ENCODE results near the gene LSM12. TPM values are rescaled to one million over a fixed set of nuclear protein-coding genes. Genes with fewer than 3 reads are reported as not detected.

Gene LSM12
- total RNA-seq, 8 experiments from 2014 or later, result 31.4 to 74.8 (median 47.5) TPM

GRCh38 chr17:44078412-44078811, 11.9 kb upstream of the LSM12 start:
- Histone ChIP-seq H3K4me3 (no peak overlapping the region), H3K4me1 (replicated peaks in 1 of 2) (peaks cover 0 to 9% of the 10 kb centered on the region in 2 donors), H3K27ac (no peak overlapping the region)
- ATAC-seq (replicated peaks in 6 of 8), result peak in 4 of 8 experiments; percentile 10 to 15 (median 12)
- in situ Hi-C loops (cut with MboI; ENCODE audit: low pct_unique_long_range_greater_than_20kb in 2 of 9, low sequenced_read_pairs in 9 of 9, unreplicated experiment in 9 of 9), result no loop called here
- WGBS, 10 experiments, result 83 to 100% (median 97%) methylated on average over 1 to 11 of the region's 19 CpGs; no CpG with 5 or more reads in 5 of the 10 experiments

- Histone ChIP-seq H3K4me3 (no peak overlapping the region), H3K27ac (no peak overlapping the region), H3K4me1 (replicated peaks in 1 of 2) (peaks cover 0 to 11% of the 10 kb centered on the region in 2 donors)
- in situ Hi-C loops (cut with MboI; ENCODE audit: low pct_unique_long_range_greater_than_20kb in 2 of 9, low sequenced_read_pairs in 9 of 9, unreplicated experiment in 9 of 9), result no loop called here
- ATAC-seq (replicated peaks in 6 of 8), result no peak
- WGBS, 10 experiments, result 80 to 100% (median 92%) methylated on average over 1 to 2 of the region's 4 CpGs; no CpG with 5 or more reads in 6 of the 10 experiments
Measured at GRCh38 chr17:44077595-44077909, 11.1 kb upstream of the LSM12 start.

- ATAC-seq (replicated peaks in 6 of 8), result peak in 2 of 8 experiments; percentile 20 to 33
- no peak overlapping the region for H3K4me3 ChIP-seq
- peak overlapping the region in 1 of 2 donors; percentile 14 for H3K27ac ChIP-seq
- peaks cover 3 to 14% of the 10 kb centered on the region in 2 donors for H3K4me1 ChIP-seq (replicated peaks in 1 of 2)
- in situ Hi-C loops (cut with MboI; ENCODE audit: low pct_unique_long_range_greater_than_20kb in 2 of 9, low sequenced_read_pairs in 9 of 9, unreplicated experiment in 9 of 9), result no loop called here
- 65 to 100% (median 93%) methylated on average over 2 to 4 of the region's 6 CpGs; no CpG with 5 or more reads in 7 of the 10 experiments for WGBS, 10 experiments
Measured at GRCh38 chr17:44076716-44077594, 10.5 kb upstream of the LSM12 start.

GRCh38 chr17:44075598-44076293, 9.3 kb upstream of the LSM12 start:
- WGBS, 10 experiments, result 80 to 92% (median 85%) methylated on average over 1 to 4 of the region's 10 CpGs; no CpG with 5 or more reads in 7 of the 10 experiments
- ATAC-seq (replicated peaks in 6 of 8), result no peak
- in situ Hi-C loops (cut with MboI; ENCODE audit: low pct_unique_long_range_greater_than_20kb in 2 of 9, low sequenced_read_pairs in 9 of 9, unreplicated experiment in 9 of 9), result no loop called here
- Histone ChIP-seq H3K4me3 (no peak overlapping the region), H3K4me1 (replicated peaks in 1 of 2) (peaks cover 7 to 13% of the 10 kb centered on the region in 2 donors), H3K27ac (no peak overlapping the region)

- 87 to 100% (median 91%) methylated on average over 1 to 4 of the region's 9 CpGs; no CpG with 5 or more reads in 5 of the 10 experiments for WGBS, 10 experiments
- H3K4me3 ChIP-seq, result no peak overlapping the region
- H3K27ac ChIP-seq, result no peak overlapping the region
Measured at GRCh38 chr17:44074911-44075285, 8.4 kb upstream of the LSM12 start.

DNA sequence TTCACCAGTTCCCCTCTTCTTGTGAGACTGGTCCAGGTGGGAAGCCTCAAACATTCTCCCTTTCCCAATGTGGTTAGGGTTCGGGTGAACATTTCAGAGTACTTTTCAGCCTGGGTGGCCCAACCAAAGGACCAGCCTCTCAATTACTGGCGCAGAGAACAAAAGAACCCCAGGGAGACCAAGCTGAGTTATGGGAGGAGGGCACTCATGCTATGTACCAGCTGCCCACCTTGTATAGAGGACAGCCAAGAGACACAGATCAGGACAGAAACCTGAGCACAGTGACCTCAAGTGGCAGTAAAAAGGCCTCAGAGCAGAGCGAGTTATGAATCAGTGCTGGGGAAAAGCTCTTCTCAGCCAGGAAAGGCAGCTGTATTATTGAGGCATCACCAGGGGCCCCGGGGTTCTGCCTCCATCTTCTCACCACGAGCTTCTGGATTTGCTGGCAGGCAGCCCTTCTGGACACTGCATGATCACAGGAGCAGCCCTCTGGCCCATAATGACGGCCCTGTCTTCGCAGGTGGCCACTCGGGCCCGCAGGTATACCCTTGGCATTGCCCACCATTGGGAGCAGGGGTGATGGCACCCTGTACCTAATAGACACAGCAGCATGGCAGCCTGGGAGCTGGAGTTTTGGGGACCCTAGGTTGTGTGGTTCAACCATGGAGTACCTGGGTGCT, 7.9 kb upstream of the LSM12 start:
- H3K27ac ChIP-seq, result no peak overlapping the region
- H3K4me1 ChIP-seq (replicated peaks in 1 of 2), result peaks cover 12 to 15% of the 10 kb centered on the region in 2 donors
- ATAC-seq (replicated peaks in 6 of 8), result no peak
- 20 to 90% (median 80%) methylated on average over 1 to 6 of the region's 9 CpGs; no CpG with 5 or more reads in 4 of the 10 experiments for WGBS, 10 experiments
- in situ Hi-C loops (cut with MboI; ENCODE audit: low pct_unique_long_range_greater_than_20kb in 2 of 9, low sequenced_read_pairs in 9 of 9, unreplicated experiment in 9 of 9), result no loop called here
- no peak overlapping the region for H3K4me3 ChIP-seq

More at GRCh38 chr17:44074911-44075285, 8.4 kb upstream of the LSM12 start:
- peaks cover 9 to 11% of the 10 kb centered on the region in 2 donors for H3K4me1 ChIP-seq (replicated peaks in 1 of 2)
- ATAC-seq (replicated peaks in 6 of 8), result no peak
- in situ Hi-C loops (cut with MboI; ENCODE audit: low pct_unique_long_range_greater_than_20kb in 2 of 9, low sequenced_read_pairs in 9 of 9, unreplicated experiment in 9 of 9), result no loop called here

GRCh38 chr17:44071772-44072171, 5.3 kb upstream of the LSM12 start:
- ATAC-seq (replicated peaks in 6 of 8), result peak in 2 of 8 experiments; percentile 3 to 15
- H3K4me3 ChIP-seq, result peak overlapping the region; percentile 59 to 79 (median 71)
- in situ Hi-C loops (cut with MboI; ENCODE audit: low pct_unique_long_range_greater_than_20kb in 2 of 9, low sequenced_read_pairs in 9 of 9, unreplicated experiment in 9 of 9), result no loop called here
- 0 to 30% (median 0%) methylated on average over 1 to 2 of the region's 2 CpGs; no CpG with 5 or more reads in 2 of the 10 experiments for WGBS, 10 experiments
- H3K27ac ChIP-seq, result peak overlapping the region in 1 of 2 donors; percentile 94
- peaks cover 16 to 19% of the 10 kb centered on the region in 2 donors for H3K4me1 ChIP-seq (replicated peaks in 1 of 2)

DNA sequence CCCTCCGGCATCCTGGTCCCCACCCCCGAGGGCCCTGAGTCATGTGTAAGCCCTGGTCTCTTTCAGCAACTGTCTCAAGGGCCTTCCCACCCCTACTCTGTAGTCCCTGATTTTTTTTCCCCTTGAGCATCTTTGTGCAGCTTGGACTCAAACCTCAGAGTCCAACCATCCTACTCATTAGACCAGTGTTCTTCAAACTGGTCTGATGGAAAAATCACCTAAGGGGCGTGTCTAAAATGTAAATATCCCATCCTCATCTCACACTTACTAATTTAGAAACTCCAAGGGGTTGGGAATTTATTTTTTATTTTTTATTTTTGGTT, 4.7 kb upstream of the LSM12 start:
- in situ Hi-C loops (cut with MboI; ENCODE audit: low pct_unique_long_range_greater_than_20kb in 2 of 9, low sequenced_read_pairs in 9 of 9, unreplicated experiment in 9 of 9), result no loop called here
- no peak for ATAC-seq (replicated peaks in 6 of 8)

DNA sequence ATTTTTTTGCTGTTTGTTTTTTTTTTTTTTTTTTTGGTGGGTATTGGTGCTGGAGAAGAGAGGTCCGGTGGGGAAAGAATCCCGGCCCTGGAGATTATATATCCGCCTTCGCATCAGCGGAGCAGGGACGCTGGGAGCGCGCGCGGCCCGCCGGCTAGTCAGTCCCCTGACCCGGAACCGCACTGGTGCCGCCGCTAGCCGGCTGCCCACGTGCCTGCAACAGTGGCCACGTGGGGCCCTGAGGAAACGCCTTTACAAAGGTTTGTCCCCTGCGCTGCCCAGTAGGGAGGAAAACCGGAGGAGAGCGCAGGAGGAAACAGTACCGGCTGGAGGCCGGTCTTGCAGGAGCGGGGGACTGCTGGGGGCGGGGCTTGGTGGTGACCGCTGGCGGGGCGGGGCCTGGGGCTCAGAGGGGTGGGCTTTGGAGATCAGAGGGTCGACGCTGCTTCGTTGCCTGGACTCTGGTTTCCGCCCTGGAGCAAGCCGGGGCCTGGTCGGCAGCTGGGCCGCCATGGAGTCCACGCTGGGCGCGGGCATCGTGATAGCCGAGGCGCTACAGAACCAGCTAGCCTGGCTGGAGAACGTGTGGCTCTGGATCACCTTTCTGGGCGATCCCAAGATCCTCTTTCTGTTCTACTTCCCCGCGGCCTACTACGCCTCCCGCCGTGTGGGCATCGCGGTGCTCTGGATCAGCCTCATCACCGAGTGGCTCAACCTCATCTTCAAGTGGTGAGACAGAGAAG, 4.2 kb upstream of the LSM12 start, which contains the start of gene G6PC3:
Gene G6PC3 (plus strand): TSS at position 281 of the 743 bp plus-strand sequence. CDS start 231 bp downstream, at position 512.
- Histone ChIP-seq H3K4me3 (peak within 1 kb of the TSS; percentile 59 to 79 (median 71)), H3K27ac (peak within 1 kb of the TSS; percentile 94), H3K4me1 (replicated peaks in 1 of 2) (peaks cover 16 to 19% of the 10 kb centered on the region in 2 donors)
- WGBS, 10 experiments, result 0 to 3% (median 0%) methylated on average over 2 to 19 of the region's 53 CpGs; no CpG with 5 or more reads in 3 of the 10 experiments
- peak; percentile 76 to 89 (median 85) for ATAC-seq (replicated peaks in 6 of 8)
- in situ Hi-C loops (cut with MboI; ENCODE audit: low pct_unique_long_range_greater_than_20kb in 2 of 9, low sequenced_read_pairs in 9 of 9, unreplicated experiment in 9 of 9), result no loop called here

More for the DNA sequence above, 4.7 kb upstream of the LSM12 start:
- Histone ChIP-seq H3K4me3 (peak overlapping the region; percentile 59 to 79 (median 71)), H3K4me1 (replicated peaks in 1 of 2) (peaks cover 16 to 19% of the 10 kb centered on the region in 2 donors), H3K27ac (peak overlapping the region; percentile 94)
- WGBS, 10 experiments, result 0 to 20% (median 0%) methylated on average over 1 to 2 of the region's 3 CpGs; no CpG with 5 or more reads in 3 of the 10 experiments

DNA sequence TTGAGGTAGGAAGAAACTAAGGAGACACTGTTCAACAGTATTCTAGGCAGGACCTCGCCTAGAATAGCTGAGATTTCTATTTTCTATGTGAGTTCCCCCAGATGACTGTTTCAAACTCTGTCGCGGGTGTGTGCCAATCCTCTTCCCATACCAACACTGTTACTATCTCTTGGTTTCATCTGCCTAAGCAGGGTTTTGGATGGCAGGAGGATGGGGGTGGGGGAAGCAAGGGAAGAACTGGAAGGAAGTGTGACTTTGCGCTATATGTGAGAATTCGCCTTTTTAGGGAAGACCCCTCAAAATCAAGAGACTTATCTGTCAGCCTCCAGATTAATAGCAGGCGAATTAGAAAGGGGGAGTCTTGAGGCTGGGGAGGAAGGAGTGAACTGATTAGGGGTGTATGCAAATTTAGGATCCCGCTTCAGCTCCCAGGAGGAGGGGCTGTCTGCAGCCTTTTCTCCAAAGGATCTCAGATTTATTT, 3.5 kb upstream of the LSM12 start:
- WGBS, 10 experiments, result 0 to 83% (median 14%) methylated on average over 1 to 7 of the region's 7 CpGs; no CpG with 5 or more reads in 1 of the 10 experiments
- Histone ChIP-seq H3K4me3 (peak overlapping the region; percentile 59 to 79 (median 71)), H3K4me1 (replicated peaks in 1 of 2) (peaks cover 21 to 23% of the 10 kb centered on the region in 2 donors), H3K27ac (peak overlapping the region; percentile 87 to 94)
- ATAC-seq (replicated peaks in 6 of 8), result no peak
- in situ Hi-C loops (cut with MboI; ENCODE audit: low pct_unique_long_range_greater_than_20kb in 2 of 9, low sequenced_read_pairs in 9 of 9, unreplicated experiment in 9 of 9), result no loop called here

GRCh38 chr17:44067545-44067940, 1.1 kb upstream of the LSM12 start:
- Histone ChIP-seq H3K4me1 (replicated peaks in 1 of 2) (peaks cover 21 to 26% of the 10 kb centered on the region in 2 donors), H3K27ac (no peak overlapping the region), H3K4me3 (no peak overlapping the region)
- ATAC-seq (replicated peaks in 6 of 8), result no peak
- 74 to 100% (median 93%) methylated on average over 1 to 8 of the region's 9 CpGs; no CpG with 5 or more reads in 1 of the 10 experiments for WGBS, 10 experiments
- in situ Hi-C loops (cut with MboI; ENCODE audit: low pct_unique_long_range_greater_than_20kb in 2 of 9, low sequenced_read_pairs in 9 of 9, unreplicated experiment in 9 of 9), result no loop called here

DNA sequence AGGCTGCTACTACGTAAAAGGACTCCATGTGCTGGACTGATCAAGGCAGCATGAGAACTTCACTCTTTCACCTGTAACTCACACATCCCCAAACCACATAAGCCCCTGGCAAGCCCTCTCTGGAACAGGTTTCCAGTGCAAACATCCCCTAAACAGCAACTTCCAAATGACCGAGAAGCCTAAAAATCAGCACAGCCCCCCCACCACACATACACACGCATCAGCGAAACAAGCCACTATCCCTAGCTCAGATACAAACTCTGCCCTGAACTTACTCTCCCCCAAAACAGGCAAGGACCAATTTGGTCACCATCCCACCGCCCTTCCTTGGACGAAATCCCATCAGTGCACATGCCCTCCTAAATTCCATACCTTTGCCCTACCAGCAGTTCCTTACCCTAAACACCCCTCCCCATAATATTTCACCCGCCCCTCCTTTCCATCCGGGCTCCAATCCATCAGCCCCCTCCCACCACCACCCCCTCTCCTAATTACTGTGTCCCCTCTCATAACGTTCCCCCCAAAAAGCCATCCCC, 735 bp downstream of the LSM12 start:
- in situ Hi-C loops (cut with MboI; ENCODE audit: low pct_unique_long_range_greater_than_20kb in 2 of 9, low sequenced_read_pairs in 9 of 9, unreplicated experiment in 9 of 9), result no loop called here
- Histone ChIP-seq H3K27ac (peak overlapping the region; percentile 99 to 100), H3K4me1 (replicated peaks in 1 of 2) (peaks cover 14 to 19% of the 10 kb centered on the region in 2 donors), H3K4me3 (peak overlapping the region; percentile 87 to 100 (median 98))
- no peak for ATAC-seq (replicated peaks in 6 of 8)
- WGBS, 10 experiments, result 0 to 6% (median 0%) methylated on average over 1 to 6 of the region's 9 CpGs; no CpG with 5 or more reads in 2 of the 10 experiments
